ENCODE data around the gene HIPK1.
"Not testable (repeated sequence)": the region's sequence is repeated elsewhere in the genome, so short reads cannot be mapped to it uniquely, and the experiment has no call there.

HIPK1 gene

GRCh38 chr1:113946112-113946511 lies 17.0 kb downstream of the HIPK1 start:
- no peak for DNase-seq

- DNase-seq, result no peak
Observed at GRCh38 chr1:113946678-113947387, 17.7 kb downstream of the HIPK1 start.

- no peak for DNase-seq
Observed at GRCh38 chr1:113947388-113948107, 18.4 kb downstream of the HIPK1 start.

GRCh38 chr1:113948151-113948550 lies 19.0 kb downstream of the HIPK1 start:
- DNase-seq, result not testable (repeated sequence)

GRCh38 chr1:113949007-113949406 lies 19.9 kb downstream of the HIPK1 start:
- DNase-seq, result no peak

- DNase-seq, result no peak
Observed at GRCh38 chr1:113950908-113951307, 21.8 kb downstream of the HIPK1 start.

- no peak for DNase-seq
Observed at GRCh38 chr1:113951719-113952118, 22.6 kb downstream of the HIPK1 start.

- DNase-seq, result no peak
Observed at GRCh38 chr1:113957984-113958383, 28.9 kb downstream of the HIPK1 start.

- no peak for DNase-seq
Observed at GRCh38 chr1:113958691-113959090, 29.6 kb downstream of the HIPK1 start.

GRCh38 chr1:113963281-113963906 lies 34.3 kb downstream of the HIPK1 start:
- no peak for DNase-seq

GRCh38 chr1:113965703-113966412 lies 36.7 kb downstream of the HIPK1 start:
- DNase-seq, result no peak

GRCh38 chr1:113972954-113973353 lies 43.8 kb downstream of the HIPK1 start:
- DNase-seq, result no peak

- no peak for DNase-seq
Observed at GRCh38 chr1:113975211-113975895, 46.2 kb downstream of the HIPK1 start.

GRCh38 chr1:113976609-113977278 lies 47.6 kb downstream of the HIPK1 start:
- peak; percentile 10 for DNase-seq

GRCh38 chr1:113977906-113978305 lies 48.8 kb downstream of the HIPK1 start:
- DNase-seq, result no peak

- DNase-seq, result peak; percentile 79
Observed at GRCh38 chr1:113978863-113979702, 50.0 kb downstream of the HIPK1 start, which contains the start of gene OLFML3. Gene OLFML3 (plus strand): TSS chr1:113979474. CDS start chr1:113979517, 43 bp downstream.

GRCh38 chr1:113980110-113980509 lies 51.0 kb downstream of the HIPK1 start:
- peak; percentile 81 for DNase-seq

- no peak for DNase-seq
Observed at GRCh38 chr1:113981962-113982931, 53.1 kb downstream of the HIPK1 start.

GRCh38 chr1:113982949-113983348 lies 53.8 kb downstream of the HIPK1 start:
- no peak for DNase-seq

GRCh38 chr1:113983391-113983790 lies 54.3 kb downstream of the HIPK1 start:
- peak; percentile 75 for DNase-seq

Measured in NCI-H2171 treated with DMSO at 0.1 percent for 48 hours (cell line).